ENCODE results near the gene R3HCC1L. TPM values are rescaled to one million over a fixed set of nuclear protein-coding genes. Genes with fewer than 3 reads are reported as not detected.
A peak's percentile ranks its signal among the peaks of the same experiment; 100 is the strongest.

Gene R3HCC1L
- total and polyA plus RNA-seq, 2 of the 4 experiments (the other 2 are of a cell fraction): 8.3 to 14.7 TPM

- no peak overlapping the region for H3K4me2 ChIP-seq (ENCODE audit: low read depth, low read length)
- H4K5ac ChIP-seq (ENCODE audit: low read depth, low read length): peak overlapping the region; percentile 36; the same call in 1 of the 2 replicates
- H3K4me1 ChIP-seq (ENCODE audit: control insufficient read depth, insufficient read depth, low read length): peaks cover 18% of the 10 kb centered on the region
- H3K9me3 ChIP-seq (ENCODE audit: control insufficient read depth, insufficient read depth, low read length): no peaks in the 10 kb centered on the region
- H2AFZ ChIP-seq (replicated peaks; ENCODE audit: low read length, poor library complexity): no peak overlapping the region
- ATAC-seq (ENCODE audit: low read depth) (peak; percentile 86), DNase-seq (peak; percentile 84)
- no peak overlapping the region for H3K4me3 ChIP-seq (ENCODE audit: insufficient read depth, low read depth, low read length)
- CTCF ChIA-PET: interaction anchor here (0.7 to 2.0 kb wide), 2 partner anchors 62 to 147 kb away, joined by 4 to 8 read pairs; no protein-coding TSS in a partner anchor
- no peaks in the 10 kb centered on the region for H3K27me3 ChIP-seq (ENCODE audit: control insufficient read depth, insufficient read depth, low read length)
- no peak overlapping the region for H3K56ac ChIP-seq (ENCODE audit: extremely low read depth, insufficient read depth, low read length)
- no peak overlapping the region for H2AK9ac ChIP-seq (replicated peaks; ENCODE audit: low read depth, low read length, poor library complexity)
- H3K36me3 ChIP-seq (ENCODE audit: control insufficient read depth, insufficient read depth, low read length): peaks cover 24% of the 10 kb centered on the region
- dilution Hi-C loops (cut with HindIII; ENCODE audit: low sequenced_read_pairs, unreplicated experiment) (no loop called here), in situ Hi-C loops (cut with MboI; ENCODE audit: low sequenced_read_pairs) (loop anchor here (5.0 kb wide), 2 partner anchors 55 to 145 kb away; no protein-coding TSS in a partner anchor), intact Hi-C loops (cut with micrococcal nuclease) (loop anchor here (1.0 kb wide), 1 partner anchor 62 kb away; no protein-coding TSS in a partner anchor)
- TF ChIP-seq MAZ (IDR thresholded peaks at IDR 0.05; ENCODE audit: borderline replicate concordance, low read depth, low read length): no peak
- peak; percentile 59 for TF ChIP-seq RFX5 (IDR thresholded peaks at IDR 0.05; ENCODE audit: low read depth, low read length)
- TF ChIP-seq MXI1 (IDR thresholded peaks at IDR 0.05; ENCODE audit: borderline replicate concordance, low read depth, low read length): 0 out of 2 replicates have a peak, but pooled peaks have one; percentile 34
- no peak for TF ChIP-seq BHLHE40 (IDR thresholded peaks at IDR 0.05; ENCODE audit: low read depth, low read length)
- peak overlapping the region; percentile 0; the same call in 1 of the 2 replicates for H3K18ac ChIP-seq (ENCODE audit: low read depth, low read length)
- H3K27ac ChIP-seq (ENCODE audit: insufficient read depth, low read length): peak overlapping the region; percentile 36; the same call in 1 of the 2 replicates
- H3K79me1 ChIP-seq (ENCODE audit: low read depth in 1 of 2, low read length in 2 of 2): no peaks in the 10 kb centered on the region; a peak in 1 of 4 replicates
- H2BK15ac ChIP-seq (ENCODE audit: low read depth, low read length): no peak overlapping the region
- H2BK20ac ChIP-seq (ENCODE audit: low read depth, low read length): no peak overlapping the region
- H3K23ac ChIP-seq (ENCODE audit: low read depth, low read length): no peak overlapping the region
- H3K14ac ChIP-seq (replicated peaks; ENCODE audit: low read depth, low read length): peak overlapping the region; percentile 29; the same call in 1 of the 2 replicates
- no peaks in the 10 kb centered on the region for H4K20me1 ChIP-seq (ENCODE audit: insufficient read depth, low read length)
- WGBS, 2 experiments (ENCODE audit: extremely low coverage in 2 of 2, insufficient read length in 1 of 2): 33% methylated on average over 1 of the region's 6 CpGs; no CpG with 5 or more reads in 1 of the 2 experiments
- POLR2A ChIA-PET (ENCODE audit: unreplicated experiment): interaction anchor here (1.0 kb wide), 1 partner anchor 62 kb away, joined by 4 read pairs; no protein-coding TSS in a partner anchor
- H3K4ac ChIP-seq (ENCODE audit: low read depth, low read length): 0 out of 2 replicates have a peak overlapping the region, but pooled peaks have one; percentile 19
- H2BK120ac ChIP-seq (ENCODE audit: low read depth, low read length): no peak overlapping the region; the same call in 1 of the 2 replicates
- BruUV-seq (replicated peaks): no TSS peak
- H4K91ac ChIP-seq (ENCODE audit: insufficient read depth, low read depth, low read length): no peak overlapping the region
- peaks cover 6% of the 10 kb centered on the region; the same call in 1 of the 2 replicates for H3K9me1 ChIP-seq (ENCODE audit: insufficient read depth, low read length)
- H3K9ac ChIP-seq (ENCODE audit: low read depth, low read length): no peak overlapping the region
- H2BK5ac ChIP-seq (ENCODE audit: low read depth, low read length, poor library complexity, severe bottlenecking): no peak overlapping the region
- no peak overlapping the region for H2AK5ac ChIP-seq (ENCODE audit: low read depth, low read length)
- peak overlapping the region in 1 of 2 experiments; percentile 22; a peak in 1 of 4 replicates for H4K8ac ChIP-seq (ENCODE audit: low read depth in 2 of 2, low read length in 2 of 2)
These were observed 112.7 kb downstream of the R3HCC1L start for GRCh38 chr10:98246911-98247805.
